ENCODE data around the gene GALNT17.

- TF ChIP-seq POLR2A (IDR thresholded peaks at IDR 0.05; ENCODE audit: low read depth, low read length) (no peak), POLR2AphosphoS5 (IDR thresholded peaks at IDR 0.05; ENCODE audit: low read depth, low read length) (no peak), SPI1 (IDR thresholded peaks at IDR 0.05; ENCODE audit: low read depth, low read length) (no peak), TAF1 (IDR thresholded peaks at IDR 0.05; ENCODE audit: low read depth, low read length) (no peak)
Measured at GRCh38 chr7:71402684-71403083, 270.7 kb downstream of the GALNT17 start.
